ENCODE measurements around the gene ANKRD63.

GRCh38 chr15:40239404-40239692, 43.5 kb downstream of the ANKRD63 start:
- TF ChIP-seq, protein P1, sequence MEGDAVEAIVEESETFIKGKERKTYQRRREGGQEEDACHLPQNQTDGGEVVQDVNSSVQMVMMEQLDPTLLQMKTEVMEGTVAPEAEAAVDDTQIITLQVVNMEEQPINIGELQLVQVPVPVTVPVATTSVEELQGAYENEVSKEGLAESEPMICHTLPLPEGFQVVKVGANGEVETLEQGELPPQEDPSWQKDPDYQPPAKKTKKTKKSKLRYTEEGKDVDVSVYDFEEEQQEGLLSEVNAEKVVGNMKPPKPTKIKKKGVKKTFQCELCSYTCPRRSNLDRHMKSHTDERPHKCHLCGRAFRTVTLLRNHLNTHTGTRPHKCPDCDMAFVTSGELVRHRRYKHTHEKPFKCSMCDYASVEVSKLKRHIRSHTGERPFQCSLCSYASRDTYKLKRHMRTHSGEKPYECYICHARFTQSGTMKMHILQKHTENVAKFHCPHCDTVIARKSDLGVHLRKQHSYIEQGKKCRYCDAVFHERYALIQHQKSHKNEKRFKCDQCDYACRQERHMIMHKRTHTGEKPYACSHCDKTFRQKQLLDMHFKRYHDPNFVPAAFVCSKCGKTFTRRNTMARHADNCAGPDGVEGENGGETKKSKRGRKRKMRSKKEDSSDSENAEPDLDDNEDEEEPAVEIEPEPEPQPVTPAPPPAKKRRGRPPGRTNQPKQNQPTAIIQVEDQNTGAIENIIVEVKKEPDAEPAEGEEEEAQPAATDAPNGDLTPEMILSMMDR (IDR thresholded peaks at IDR 0.05), result no peak
- TF ChIP-seq TAF1 (IDR thresholded peaks at IDR 0.05; ENCODE audit: borderline replicate concordance, low read depth, low read length) (no peak), NFIC (IDR thresholded peaks at IDR 0.05; ENCODE audit: borderline replicate concordance) (no peak), YY1 (IDR thresholded peaks at IDR 0.05; ENCODE audit: low read depth) (no peak), RAD21 (IDR thresholded peaks at IDR 0.05; ENCODE audit: low read length) (no peak), RCOR1 (IDR thresholded peaks at IDR 0.05; ENCODE audit: low read length) (no peak)
- TF ChIP-seq, protein P2, sequence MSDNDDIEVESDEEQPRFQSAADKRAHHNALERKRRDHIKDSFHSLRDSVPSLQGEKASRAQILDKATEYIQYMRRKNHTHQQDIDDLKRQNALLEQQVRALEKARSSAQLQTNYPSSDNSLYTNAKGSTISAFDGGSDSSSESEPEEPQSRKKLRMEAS (IDR thresholded peaks at IDR 0.05; ENCODE audit: low read depth), result no peak

Data from SK-N-SH (cell line).